ENCODE data around the gene NUP210.
"Not testable (repeated sequence)": the region's sequence is repeated elsewhere in the genome, so short reads cannot be mapped to it uniquely, and the experiment has no call there.

GRCh38 chr3:13442882-13443281 lies 22.8 kb upstream of the NUP210 start:
- TF ChIP-seq, protein P1, sequence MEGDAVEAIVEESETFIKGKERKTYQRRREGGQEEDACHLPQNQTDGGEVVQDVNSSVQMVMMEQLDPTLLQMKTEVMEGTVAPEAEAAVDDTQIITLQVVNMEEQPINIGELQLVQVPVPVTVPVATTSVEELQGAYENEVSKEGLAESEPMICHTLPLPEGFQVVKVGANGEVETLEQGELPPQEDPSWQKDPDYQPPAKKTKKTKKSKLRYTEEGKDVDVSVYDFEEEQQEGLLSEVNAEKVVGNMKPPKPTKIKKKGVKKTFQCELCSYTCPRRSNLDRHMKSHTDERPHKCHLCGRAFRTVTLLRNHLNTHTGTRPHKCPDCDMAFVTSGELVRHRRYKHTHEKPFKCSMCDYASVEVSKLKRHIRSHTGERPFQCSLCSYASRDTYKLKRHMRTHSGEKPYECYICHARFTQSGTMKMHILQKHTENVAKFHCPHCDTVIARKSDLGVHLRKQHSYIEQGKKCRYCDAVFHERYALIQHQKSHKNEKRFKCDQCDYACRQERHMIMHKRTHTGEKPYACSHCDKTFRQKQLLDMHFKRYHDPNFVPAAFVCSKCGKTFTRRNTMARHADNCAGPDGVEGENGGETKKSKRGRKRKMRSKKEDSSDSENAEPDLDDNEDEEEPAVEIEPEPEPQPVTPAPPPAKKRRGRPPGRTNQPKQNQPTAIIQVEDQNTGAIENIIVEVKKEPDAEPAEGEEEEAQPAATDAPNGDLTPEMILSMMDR (IDR thresholded peaks at IDR 0.05 in 4 of 5, conservative IDR thresholded peaks at IDR 0.05 in 1 of 5): not testable (repeated sequence)
- not testable (repeated sequence) for TF ChIP-seq POLR2A (IDR thresholded peaks at IDR 0.05)
